8988T (cell line): ENCODE data around the gene ZNF292.
"Not testable (repeated sequence)": the region's sequence is repeated elsewhere in the genome, so short reads cannot be mapped to it uniquely, and the experiment has no call there.

Source experiments
- DNase-seq: peaks from one replicate; pipeline ENCODE4 v3.0.0; 2011

Gene ZNF292

DNA sequence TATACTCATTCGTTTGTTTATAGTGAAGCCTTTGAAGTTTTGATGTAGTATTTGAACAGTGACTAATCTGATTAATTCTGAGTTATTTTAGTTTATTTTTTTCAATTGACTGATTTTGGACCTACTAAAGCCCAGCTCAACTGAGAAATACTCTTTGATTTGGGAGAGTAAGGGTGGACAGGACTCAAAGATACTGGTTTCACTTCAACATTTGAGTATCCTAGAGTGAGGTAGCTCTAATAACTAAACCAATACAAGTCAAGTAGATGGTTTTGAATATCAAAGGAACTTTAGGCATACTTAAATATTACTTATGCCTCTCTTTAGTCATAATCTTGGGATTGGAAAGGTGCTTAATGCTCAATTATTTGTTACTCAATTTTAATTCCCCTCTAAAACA, 65.6 kb downstream of the ZNF292 start:
- DNase-seq = no peak

DNA sequence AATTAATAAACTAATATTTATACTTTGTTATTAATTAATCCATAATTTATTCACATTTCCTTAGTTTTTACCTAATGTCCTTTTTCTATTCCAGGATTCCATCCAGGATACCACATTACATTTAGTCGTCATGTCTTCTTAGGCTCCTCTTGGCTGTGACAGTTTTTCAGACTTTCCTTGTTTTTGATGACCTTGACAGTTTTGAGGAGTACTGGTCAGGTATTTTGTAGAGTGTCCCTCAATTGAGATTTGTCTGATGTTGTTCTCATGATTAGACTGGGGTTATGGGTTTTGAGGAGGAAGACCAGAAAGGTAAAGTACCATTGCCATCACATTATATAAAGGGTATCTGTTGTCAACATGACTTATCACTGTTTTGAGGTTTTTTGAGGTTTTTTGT, 67.3 kb downstream of the ZNF292 start:
- no peak for DNase-seq

GRCh38 chr6:87224971-87225370, 69.6 kb downstream of the ZNF292 start:
- DNase-seq = no peak

DNA sequence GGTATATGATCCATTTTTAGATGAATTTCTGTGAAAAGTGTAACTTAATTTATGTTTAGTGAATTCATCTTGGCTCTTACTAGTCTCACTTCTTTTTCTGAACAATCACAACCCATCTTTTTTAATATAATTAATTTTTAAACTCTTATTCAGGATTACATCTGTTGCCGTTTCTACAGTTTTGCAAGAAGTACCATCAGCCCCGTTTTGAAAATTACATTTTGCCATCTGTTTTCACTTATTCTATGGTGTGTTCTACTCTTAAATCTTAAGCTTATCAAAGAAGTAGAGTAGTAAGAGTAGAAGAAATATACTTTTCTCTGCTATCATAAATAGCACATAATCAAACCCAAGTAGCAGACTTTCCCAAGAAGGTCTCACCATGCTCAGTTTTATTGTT, 70.1 kb downstream of the ZNF292 start:
- DNase-seq = no peak

DNA sequence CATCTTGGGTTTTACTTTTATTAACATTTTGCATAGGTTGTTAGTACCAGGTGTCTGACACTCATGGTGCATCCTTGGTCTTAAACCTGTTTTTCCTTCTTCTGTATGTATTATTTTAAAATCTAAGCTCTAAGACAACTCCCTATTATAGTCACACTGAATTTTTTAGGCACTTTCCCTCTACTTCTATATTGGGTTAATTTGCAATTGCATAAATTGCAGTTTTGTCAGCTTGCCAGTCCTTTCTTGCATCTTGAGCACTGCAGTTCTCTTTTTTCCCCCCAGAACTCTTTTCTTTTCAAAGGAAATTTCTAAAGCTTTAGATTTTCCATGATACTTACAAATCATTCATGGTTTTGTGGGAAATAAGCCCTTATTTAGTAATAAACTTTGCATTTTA, 70.6 kb downstream of the ZNF292 start:
- no peak for DNase-seq

- DNase-seq = no peak
Observed at GRCh38 chr6:87230801-87231200, 75.4 kb downstream of the ZNF292 start.

DNA sequence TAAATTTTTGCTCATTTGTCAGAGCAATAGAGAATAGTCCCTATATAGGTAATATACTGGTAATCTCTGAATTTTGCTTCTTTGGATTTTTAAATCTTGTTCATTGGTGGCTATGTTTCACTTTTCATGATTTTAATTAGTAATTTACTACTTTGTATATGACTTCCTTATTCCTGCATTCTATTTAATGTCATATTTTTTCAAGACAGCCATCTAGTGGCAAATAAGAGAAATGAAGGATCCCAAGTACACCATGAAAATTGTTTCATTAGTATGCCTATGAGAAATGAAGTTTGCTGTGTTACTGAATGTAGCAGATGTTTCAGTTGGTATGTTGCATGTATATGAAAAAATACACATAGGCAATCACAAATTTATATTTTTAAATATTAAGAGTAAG, 82.4 kb downstream of the ZNF292 start:
- no peak for DNase-seq

- not testable (repeated sequence) for DNase-seq
Observed at GRCh38 chr6:87239098-87239635, 83.8 kb downstream of the ZNF292 start.

DNA sequence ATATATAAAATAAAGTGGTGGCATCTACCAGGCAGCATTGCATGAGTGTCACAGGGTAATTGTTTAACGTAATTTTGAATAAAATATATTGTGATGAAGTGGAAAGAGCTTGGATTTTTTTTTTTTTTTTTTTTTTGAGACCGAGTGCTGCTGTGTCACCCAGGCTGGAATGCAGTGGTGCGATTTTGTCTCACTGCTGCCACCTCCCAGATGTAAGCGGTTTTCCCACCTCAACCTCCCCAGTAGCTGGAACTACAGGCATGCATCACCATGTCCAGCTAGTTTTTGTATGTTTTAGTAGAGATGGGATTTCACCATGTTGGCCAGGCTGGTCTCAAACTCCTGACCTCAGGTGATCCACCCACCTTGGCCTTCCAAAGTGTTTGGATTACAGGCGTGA, 85.9 kb downstream of the ZNF292 start:
- DNase-seq = no peak

DNA sequence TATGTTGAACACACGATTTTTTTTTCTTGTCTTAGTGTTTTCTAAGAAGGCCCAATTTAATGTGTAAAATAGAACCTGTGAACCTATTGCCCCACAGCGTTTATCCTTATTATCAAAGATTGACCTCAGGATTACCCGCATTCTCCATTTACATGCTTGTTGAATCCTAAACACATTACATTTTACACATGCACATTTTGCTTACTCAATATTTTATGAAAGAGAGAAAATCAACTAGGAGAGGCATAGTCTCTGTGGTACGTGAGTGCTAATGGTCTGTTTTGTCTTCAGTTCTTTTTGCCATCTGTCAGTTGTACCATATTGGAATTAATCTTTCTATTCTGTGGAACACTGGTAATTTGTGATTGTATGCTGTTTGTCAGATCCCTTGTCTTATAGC, 86.9 kb downstream of the ZNF292 start:
- no peak for DNase-seq

- DNase-seq = no peak
Observed at GRCh38 chr6:87243812-87244211, 88.4 kb downstream of the ZNF292 start.

DNA sequence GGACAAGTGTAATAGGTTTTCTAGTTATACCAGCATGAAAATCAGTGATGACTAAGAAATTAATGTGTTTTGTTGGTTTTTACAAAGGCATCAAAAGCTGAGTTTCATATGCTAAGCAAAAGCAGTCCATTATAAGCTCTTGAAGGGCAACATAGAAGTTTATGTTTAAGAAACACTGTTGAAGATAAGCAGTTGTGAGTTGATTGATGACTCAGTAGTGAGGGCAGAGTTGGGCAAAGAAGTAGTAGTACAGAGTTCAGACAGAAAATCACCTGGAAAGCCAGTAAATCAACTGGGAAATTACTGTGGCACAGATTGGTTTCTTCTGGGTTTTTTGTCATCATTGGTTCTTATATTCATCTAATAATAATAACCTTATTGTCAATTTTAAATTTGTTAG, 89.0 kb downstream of the ZNF292 start:
- DNase-seq = no peak

DNA sequence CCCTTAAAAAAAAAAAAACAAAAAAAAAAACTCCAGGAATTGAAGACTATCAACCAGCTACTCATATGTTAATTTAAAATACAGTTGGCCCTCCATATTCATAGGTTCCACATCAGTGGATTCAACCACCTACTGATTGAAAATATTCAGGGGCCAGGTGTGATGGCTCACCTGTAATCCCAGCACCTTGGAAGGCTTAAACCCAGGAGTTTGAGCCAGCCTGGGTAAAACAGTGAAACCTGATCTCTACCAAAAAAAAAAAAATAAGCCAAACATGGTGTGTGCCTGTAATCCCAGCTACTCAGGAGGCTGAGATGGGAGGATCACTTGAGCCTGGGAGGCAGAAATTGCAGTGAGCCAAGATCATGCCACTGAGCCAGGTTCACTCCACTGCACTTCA, 94.7 kb downstream of the ZNF292 start:
- no peak for DNase-seq

GRCh38 chr6:87251225-87251624, 95.9 kb downstream of the ZNF292 start:
- no peak for DNase-seq

- no peak for DNase-seq
Observed at GRCh38 chr6:87251725-87252124, 96.4 kb downstream of the ZNF292 start.

- no peak for DNase-seq
Observed at GRCh38 chr6:87257046-87257445, 101.7 kb downstream of the ZNF292 start.

GRCh38 chr6:87257565-87257964, 102.2 kb downstream of the ZNF292 start:
- DNase-seq = no peak

DNA sequence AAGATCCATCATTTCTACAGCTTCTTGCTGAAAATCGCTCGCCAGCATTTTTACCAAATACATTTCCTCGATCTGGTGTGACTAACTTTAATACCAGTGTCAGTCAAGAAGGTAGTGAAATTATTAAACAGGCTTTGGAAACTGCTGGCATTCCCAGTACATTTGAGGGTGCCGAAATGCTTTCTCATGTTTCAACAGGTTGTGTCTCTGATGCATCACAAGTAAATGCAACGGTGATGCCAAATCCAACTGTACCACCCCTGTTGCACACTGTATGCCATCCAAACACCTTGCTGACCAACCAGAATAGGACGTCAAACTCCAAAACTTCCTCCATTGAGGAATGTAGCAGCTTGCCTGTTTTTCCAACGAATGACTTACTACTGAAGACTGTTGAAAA, 102.6 kb downstream of the ZNF292 start:
- no peak for DNase-seq

GRCh38 chr6:87259791-87260190, 104.4 kb downstream of the ZNF292 start:
- no peak for DNase-seq

DNA sequence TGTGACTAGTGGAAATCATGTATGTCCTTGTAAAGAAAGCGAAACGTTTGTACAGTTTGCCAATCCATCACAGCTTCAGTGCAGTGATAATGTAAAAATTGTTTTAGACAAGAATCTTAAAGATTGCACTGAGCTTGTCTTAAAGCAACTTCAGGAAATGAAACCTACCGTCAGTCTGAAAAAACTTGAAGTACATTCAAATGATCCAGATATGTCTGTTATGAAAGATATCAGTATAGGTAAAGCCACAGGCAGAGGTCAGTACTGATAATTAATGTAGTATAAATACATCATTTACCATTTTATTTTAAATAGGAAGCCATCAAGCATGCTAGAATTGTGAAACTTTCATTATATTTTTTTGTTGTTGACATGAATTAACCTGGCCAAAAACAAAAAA, 106.2 kb downstream of the ZNF292 start:
- no peak for DNase-seq

DNA sequence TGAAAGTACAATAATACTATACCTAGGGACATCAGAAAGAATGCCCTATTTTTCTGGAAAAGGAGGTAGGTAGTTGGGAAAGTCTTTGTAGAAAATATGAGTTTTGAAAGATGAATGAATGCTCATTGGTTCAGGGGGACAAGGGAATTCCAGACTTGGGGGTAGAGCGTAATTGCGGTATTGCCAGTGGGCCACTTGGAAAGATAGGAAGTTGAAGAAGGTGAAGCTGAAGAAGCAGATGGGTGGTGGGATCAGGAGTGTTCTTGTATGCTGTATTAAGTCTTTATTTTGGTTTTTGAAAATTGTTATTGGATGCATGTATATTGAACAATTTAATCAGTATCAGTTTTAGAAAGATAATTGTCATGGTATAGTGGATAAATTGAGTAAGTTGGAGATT, 109.1 kb downstream of the ZNF292 start:
- no peak for DNase-seq

DNA sequence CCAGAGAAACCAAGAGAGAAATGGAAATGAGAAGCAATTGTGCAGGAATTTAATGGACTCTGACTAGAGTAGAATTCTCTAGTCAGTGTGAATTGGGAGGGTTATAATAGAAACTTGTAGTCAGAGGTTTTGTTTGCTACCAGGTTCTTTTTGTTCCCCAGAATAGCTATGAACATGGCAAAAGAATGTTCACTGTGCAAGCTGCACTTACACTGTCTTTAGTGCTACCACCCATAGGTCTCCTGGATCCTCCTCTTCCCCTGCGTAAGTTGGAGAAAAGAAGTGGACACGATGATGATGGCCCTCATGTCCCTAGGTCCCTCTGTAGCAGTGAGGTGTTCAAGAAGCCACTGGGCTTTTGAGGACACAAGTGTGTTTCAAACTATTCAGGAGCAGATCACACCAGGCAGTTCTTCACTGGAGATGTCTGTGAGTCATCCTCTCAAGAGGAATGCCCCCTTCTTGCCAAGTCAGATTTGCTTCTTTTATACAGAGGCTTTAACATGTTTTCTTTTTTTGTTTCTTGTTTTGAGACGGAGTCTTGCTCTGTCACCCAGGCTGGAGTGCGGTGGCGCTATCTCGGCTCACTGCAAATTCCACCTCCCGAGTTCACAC, 119.4 kb downstream of the ZNF292 start:
- no peak for DNase-seq

DNA sequence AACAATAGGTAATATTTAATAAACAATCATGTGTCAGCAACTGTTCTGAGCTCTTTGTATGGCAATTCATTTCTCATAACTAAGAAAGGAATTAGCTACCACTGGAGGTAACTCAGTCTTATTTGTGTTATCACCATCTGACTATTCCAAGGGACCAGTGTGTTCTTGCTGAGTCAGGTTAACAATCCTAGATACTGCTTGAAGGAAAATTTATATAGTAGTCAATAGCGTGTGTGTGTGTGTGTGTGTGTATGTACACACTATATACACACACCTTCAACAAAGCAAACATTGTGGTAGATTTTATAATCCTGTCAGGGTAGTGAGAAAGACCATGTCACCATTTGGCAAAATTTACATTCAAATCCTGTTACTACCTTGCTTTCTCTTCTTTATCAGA, 121.3 kb downstream of the ZNF292 start:
- DNase-seq = no peak

DNA sequence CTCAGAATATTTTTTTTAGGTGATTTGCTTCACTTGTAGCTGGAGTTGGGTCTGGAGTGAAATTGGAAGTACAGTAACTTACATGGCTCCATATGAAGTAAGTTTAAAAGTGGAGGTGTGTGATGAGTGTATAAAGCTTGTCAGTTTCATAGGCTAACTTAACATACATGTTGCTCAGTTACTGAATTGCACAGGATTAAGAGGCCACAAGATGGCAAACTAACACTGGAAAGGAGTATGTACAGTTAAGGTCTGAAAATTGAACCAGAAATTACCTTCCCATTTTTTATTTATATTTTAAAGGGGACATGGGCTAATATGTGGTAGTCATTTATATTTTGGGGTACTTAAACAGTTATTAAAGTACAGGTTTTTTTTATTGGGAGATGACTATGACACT, 121.8 kb downstream of the ZNF292 start:
- no peak for DNase-seq

- no peak for DNase-seq
Observed at GRCh38 chr6:87279196-87279595, 123.8 kb downstream of the ZNF292 start.

DNA sequence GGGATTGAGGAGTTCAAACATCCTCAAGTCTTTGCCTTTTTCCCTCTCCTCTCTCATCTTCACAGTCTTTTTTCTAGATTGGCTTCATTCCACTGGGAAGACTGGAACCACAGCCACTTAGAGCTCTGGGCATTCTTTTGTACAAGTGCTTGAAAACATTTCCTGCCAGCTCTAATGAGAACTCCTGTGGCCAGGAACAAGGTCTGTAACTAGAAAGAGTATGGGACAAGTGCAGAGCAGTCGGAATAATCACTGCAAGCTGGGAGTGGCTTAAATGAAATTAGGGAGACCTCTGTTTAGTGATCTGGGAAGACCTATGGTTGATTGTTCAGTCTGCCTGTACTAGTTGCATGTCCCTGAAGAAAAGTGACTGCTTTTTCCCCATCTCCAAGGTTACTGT, 126.1 kb downstream of the ZNF292 start:
- DNase-seq = no peak
